NT2/D1 (cell line): ENCODE results near the gene CFD.
A peak's percentile ranks its signal among the peaks of the same experiment; 100 is the strongest.
"Not testable (repeated sequence)": the region's sequence is repeated elsewhere in the genome, so short reads cannot be mapped to it uniquely, and the experiment has no call there.

Experiments
- DNase-seq: peaks from one replicate; pipeline ENCODE4 v3.0.0-alpha.2; 2011; ENCODE audit warnings: low read depth, low spot score
- H3K27me3 ChIP-seq: 2 replicates; pipeline ENCODE4 v1.6.0; 2011; ENCODE audit warnings: mild to moderate bottlenecking; ENCODE audit not compliant: insufficient read length, insufficient read depth
- H3K36me3 ChIP-seq: 2 replicates; pipeline ENCODE4 v1.6.1; 2011; ENCODE audit warnings: mild to moderate bottlenecking, low read length, mixed read lengths; ENCODE audit not compliant: insufficient read depth, insufficient read length
- H3K4me1 ChIP-seq: 2 replicates; pipeline ENCODE4 v1.5.1; 2011; ENCODE audit not compliant: insufficient read depth, insufficient read length
- H3K4me3 ChIP-seq: 2 replicates; pipeline ENCODE4 v1.5.1; 2011; ENCODE audit warnings: low read depth; ENCODE audit not compliant: insufficient read length
- H3K9ac ChIP-seq: 2 replicates; pipeline ENCODE4 v1.6.0; 2011; ENCODE audit warnings: low read depth; ENCODE audit not compliant: insufficient read length
- H3K9me3 ChIP-seq: 2 replicates; pipeline ENCODE4 v1.5.1; 2011; ENCODE audit warnings: mild to moderate bottlenecking, low read length; ENCODE audit not compliant: insufficient read depth
- SUZ12 ChIP-seq: IDR thresholded peaks from 2 replicates; pipeline ENCODE4 v1.6.1; 2011; ENCODE audit not compliant: insufficient read length, insufficient read depth; ENCODE audit errors: extremely low read depth
- YY1 ChIP-seq: IDR thresholded peaks from 2 replicates; pipeline ENCODE4 v1.6.1; 2011; ENCODE audit not compliant: insufficient read length, insufficient read depth
- ZNF274 ChIP-seq: IDR thresholded peaks from 2 replicates; pipeline ENCODE4 v1.6.1; 2011; ENCODE audit warnings: mild to moderate bottlenecking, low read depth, low read length

The CFD gene

GRCh38 chr19:850221-850978, 9.1 kb upstream of the CFD start:
- DNase-seq = no peak

GRCh38 chr19:850979-851335, 8.5 kb upstream of the CFD start:
- TF ChIP-seq ZNF274 = no peak
- TF ChIP-seq YY1 = no peak
- TF ChIP-seq SUZ12 = no peak
- no peak overlapping the region for H3K4me3 ChIP-seq
- H3K36me3 ChIP-seq = no peaks in the 10 kb centered on the region
- no peaks in the 10 kb centered on the region for H3K9me3 ChIP-seq
- DNase-seq = no peak
- H3K27me3 ChIP-seq = no peaks in the 10 kb centered on the region
- peaks cover 13% of the 10 kb centered on the region for H3K4me1 ChIP-seq
- peak overlapping the region; percentile 71 for H3K9ac ChIP-seq

More at GRCh38 chr19:850221-850978, 9.1 kb upstream of the CFD start:
- no peak overlapping the region for H3K4me3 ChIP-seq
- H3K27me3 ChIP-seq = no peaks in the 10 kb centered on the region
- H3K36me3 ChIP-seq = no peaks in the 10 kb centered on the region
- H3K9me3 ChIP-seq = no peaks in the 10 kb centered on the region
- no peak for TF ChIP-seq YY1
- TF ChIP-seq SUZ12 = no peak
- TF ChIP-seq ZNF274 = no peak
- H3K9ac ChIP-seq = peak overlapping the region; percentile 71
- peaks cover 13% of the 10 kb centered on the region for H3K4me1 ChIP-seq

GRCh38 chr19:852136-853013, 7.1 kb upstream of the CFD start, which contains the start of gene ELANE:
ELANE (plus strand) TSS chr19:852303; CDS start chr19:852329, 26 bp downstream.
- H3K27me3 ChIP-seq = no peaks in the 10 kb centered on the region
- H3K9ac ChIP-seq = no peak within 1 kb of the TSS
- no peak for TF ChIP-seq YY1
- H3K9me3 ChIP-seq = no peaks in the 10 kb centered on the region
- H3K4me3 ChIP-seq = no peak within 1 kb of the TSS
- peaks cover 9% of the 10 kb centered on the region for H3K4me1 ChIP-seq
- DNase-seq = no peak
- H3K36me3 ChIP-seq = no peaks in the 10 kb centered on the region

- H3K9ac ChIP-seq = no peak overlapping the region
- H3K9me3 ChIP-seq = no peaks in the 10 kb centered on the region
- no peaks in the 10 kb centered on the region for H3K36me3 ChIP-seq
- H3K4me1 ChIP-seq = peaks cover 6% of the 10 kb centered on the region
- H3K27me3 ChIP-seq = no peaks in the 10 kb centered on the region
- no peak for TF ChIP-seq YY1
- no peak for TF ChIP-seq ZNF274
- TF ChIP-seq SUZ12 = no peak
- no peak overlapping the region for H3K4me3 ChIP-seq
- no peak for DNase-seq
These were observed 6.4 kb upstream of the CFD start for GRCh38 chr19:853014-853585.

GRCh38 chr19:853614-854220, 5.7 kb upstream of the CFD start:
- not testable (repeated sequence) for H3K4me1 ChIP-seq, H3K27me3 ChIP-seq, H3K4me3 ChIP-seq, H3K9me3 ChIP-seq, H3K36me3 ChIP-seq, H3K9ac ChIP-seq, DNase-seq

GRCh38 chr19:854549-854948, 4.9 kb upstream of the CFD start:
- DNase-seq = no peak
- Histone ChIP-seq H3K4me3 (no peak overlapping the region), H3K9me3 (no peaks in the 10 kb centered on the region), H3K9ac (no peak overlapping the region), H3K36me3 (no peaks in the 10 kb centered on the region), H3K4me1 (peaks cover 12% of the 10 kb centered on the region), H3K27me3 (no peaks in the 10 kb centered on the region)
- no peak for TF ChIP-seq SUZ12
- no peak for TF ChIP-seq YY1
- no peak for TF ChIP-seq ZNF274

- Histone ChIP-seq H3K27me3 (no peaks in the 10 kb centered on the region), H3K9ac (no peak overlapping the region), H3K4me3 (no peak overlapping the region), H3K9me3 (no peaks in the 10 kb centered on the region), H3K4me1 (peaks cover 13% of the 10 kb centered on the region), H3K36me3 (no peaks in the 10 kb centered on the region)
- no peak for DNase-seq
- TF ChIP-seq ZNF274 (no peak), SUZ12 (no peak), YY1 (no peak)
These were observed 4.3 kb upstream of the CFD start for GRCh38 chr19:855142-855541.
